HepG2 (cell line): ENCODE data around the gene C2orf78.
"Not testable (repeated sequence)": the region's sequence is repeated elsewhere in the genome, so short reads cannot be mapped to it uniquely, and the experiment has no call there.

Source experiments
- NFE2 ChIP-seq: sonication (generic); formaldehyde crosslinking; IDR thresholded peaks from 2 replicates; pipeline ENCODE4 v1.4.0; 2020; ENCODE audit warnings: missing genetic modification reagents
- SMARCC2 ChIP-seq: fragments of 450-650 bp; IDR thresholded peaks from 2 replicates; pipeline ENCODE4 v1.6.1; 2017; ENCODE audit warnings: antibody characterized with exemption, mild to moderate bottlenecking

DNA sequence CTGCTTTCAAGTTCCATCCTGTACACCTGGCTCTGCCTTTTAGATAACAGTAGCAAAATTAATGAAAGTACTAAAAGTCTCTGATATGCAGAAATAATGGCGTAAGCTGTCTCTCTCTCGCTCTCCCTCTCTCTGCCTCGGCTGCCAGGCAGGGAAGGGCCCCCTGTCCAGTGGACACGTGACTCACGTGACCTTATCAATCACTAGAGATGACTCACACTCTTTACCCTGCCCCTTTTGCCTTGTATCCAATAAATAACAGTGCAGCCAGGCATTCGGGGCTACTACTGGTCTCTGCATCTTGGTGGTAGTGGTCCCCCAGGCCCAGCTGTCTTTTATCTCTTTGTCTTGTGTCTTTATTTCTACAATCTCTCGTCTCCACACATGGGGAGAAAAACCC is 29.7 kb upstream of the C2orf78 start:
- not testable (repeated sequence) for TF ChIP-seq NFE2 (CRISPR knock-in tag); SMARCC2
